ENCODE data around the gene GOLGA6C. TPM values are rescaled to one million over a fixed set of nuclear protein-coding genes. Genes with fewer than 3 reads are reported as not detected.

GOLGA6C gene
- total and polyA plus RNA-seq, 9 of the 15 experiments (the other 6 are each of a cell fraction or from before 2014, with no cell fraction given), result not detected

DNA sequence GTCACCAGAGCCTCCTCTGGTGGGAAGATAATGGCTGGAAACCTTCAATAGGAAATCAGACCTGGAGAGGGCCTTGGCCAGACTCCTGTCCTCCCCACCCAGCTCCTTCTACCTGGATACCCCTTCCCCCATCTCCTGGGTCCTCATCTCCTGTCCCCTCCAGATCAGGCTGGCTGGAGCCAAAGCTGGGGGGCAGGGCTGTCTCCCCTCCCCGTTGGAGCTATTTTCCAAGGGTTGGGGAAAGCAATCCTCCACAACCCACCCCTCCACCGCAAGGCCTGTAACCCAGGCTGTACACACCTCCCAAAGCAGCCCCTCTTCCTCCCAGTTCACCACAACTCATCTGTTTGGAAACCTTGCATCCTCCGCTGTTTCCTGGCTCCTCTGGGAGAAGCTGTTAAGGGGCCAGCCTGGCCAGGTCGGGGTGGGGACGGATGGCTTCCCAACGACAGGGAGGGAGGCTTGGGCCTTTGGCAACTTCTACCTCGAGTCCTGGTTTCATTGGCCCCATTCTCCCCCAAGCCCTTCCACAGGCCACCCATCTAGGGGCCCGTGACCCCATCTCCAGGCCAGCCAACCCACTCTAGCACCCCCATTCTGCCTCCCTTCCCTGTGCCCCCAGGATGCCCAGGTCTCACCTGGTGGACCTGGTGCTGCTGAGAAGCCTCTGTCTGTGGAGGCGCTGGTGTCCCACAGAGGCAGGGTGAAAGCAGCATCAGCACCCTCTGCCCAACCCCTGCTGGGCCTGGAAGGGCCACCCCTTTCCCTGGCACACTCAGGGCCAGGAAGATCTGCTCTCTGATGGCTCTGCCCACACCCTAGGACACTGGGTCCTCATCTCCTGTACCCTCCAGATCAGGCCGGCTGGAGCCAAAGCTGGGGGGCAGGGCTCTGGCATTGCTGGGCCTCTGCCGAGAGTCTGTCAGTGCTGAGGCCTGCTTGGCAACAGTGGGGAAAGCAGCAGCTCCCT lies 22.1 kb upstream of the GOLGA6C start:
- intact Hi-C loops (cut with micrococcal nuclease) (no loop called here), in situ Hi-C loops (cut with MboI) (loop anchor here (10.0 kb wide), 1 partner anchor 1151 kb away; the partner anchor contains the start of gene GOLGA6A)
- peaks cover 8% of the 10 kb centered on the region for H4K20me1 ChIP-seq (replicated peaks; ENCODE audit: control insufficient read depth, insufficient read depth, low read length)
- H3K27ac ChIP-seq (ENCODE audit: extremely low read depth, low read depth, low read length), result no peak overlapping the region
- ChIA-PET CTCF (ENCODE audit: low intra/inter-chr PET ratio) (no interaction called here), POLR2A (no interaction called here)
- no peak overlapping the region for H3K4me3 ChIP-seq
- no TSS peak for BruUV-seq (replicated peaks)
- no peaks in the 10 kb centered on the region for H3K36me3 ChIP-seq (ENCODE audit: control insufficient read depth, insufficient read depth, low read length)
- H3K27me3 ChIP-seq (ENCODE audit: control insufficient read depth in 2 of 2, insufficient read depth in 2 of 2, low read length in 2 of 2), result peaks cover 3 to 69% of the 10 kb centered on the region in 2 experiments; a peak in 4 of 5 replicates
- FAIRE-seq (no peak), DNase-seq (ENCODE audit: extremely low read depth in 1 of 4, low spot score in 3 of 4) (no peak), ATAC-seq (no peak)
- H3K79me2 ChIP-seq (ENCODE audit: control insufficient read depth, insufficient read depth, low read length), result no peaks in the 10 kb centered on the region
- no peaks in the 10 kb centered on the region for H3K9me1 ChIP-seq (ENCODE audit: control insufficient read depth, insufficient read depth, low read length)
- 5% methylated on average over 11 of the region's 11 CpGs for WGBS (ENCODE audit: insufficient coverage, low coverage, missing lambda C conversion rate)
- no peak overlapping the region for H3K4me2 ChIP-seq (ENCODE audit: insufficient read depth, low read length)
- H3K9ac ChIP-seq (ENCODE audit: insufficient read depth in 1 of 2, low read depth in 2 of 2, low read length in 2 of 2), result peak overlapping the region in 1 of 2 experiments; percentile 17; a peak in 2 of 4 replicates
- TF ChIP-seq SIN3B (IDR thresholded peaks at IDR 0.05; ENCODE audit: low read depth) (no peak), SOX6 (IDR thresholded peaks at IDR 0.05) (no peak), NFIC (IDR thresholded peaks at IDR 0.05) (no peak), CSDE1 (IDR thresholded peaks at IDR 0.05) (no peak)
- peaks cover 0 to 7% of the 10 kb centered on the region in 2 experiments; a peak in 1 of 5 replicates for H3K4me1 ChIP-seq (replicated peaks in 1 of 2; ENCODE audit: control insufficient read depth in 2 of 2, insufficient read depth in 2 of 2, low read length in 2 of 2)
- H3K9me3 ChIP-seq (replicated peaks; ENCODE audit: control insufficient read depth, insufficient read depth, low read depth, low read length), result no peaks in the 10 kb centered on the region
- H2AFZ ChIP-seq (ENCODE audit: low read depth, low read length), result no peak overlapping the region
